Gastroesophageal sphincter (tissue), 3 donors: ENCODE measurements around the gene GRID2.

Experiments
- CTCF ChIP-seq, 4 experiments: fragments of 200-600 bp in 2 of 4; fragments of 450-650 bp in 2 of 4; sonication (generic) in 1 of 4; IDR thresholded peaks; one replicate each; pipeline ENCODE4 v1.5.1; 2017 to 2019; ENCODE audit warnings: antibody characterized with exemption in 4 of 4, mild to moderate bottlenecking in 2 of 4, moderate library complexity in 2 of 4
- EP300 ChIP-seq: sonication (generic); formaldehyde crosslinking; IDR thresholded peaks from one replicate; pipeline ENCODE4 v1.6.1; 2017; ENCODE audit warnings: antibody characterized with exemption, mild to moderate bottlenecking
- POLR2AphosphoS5 ChIP-seq: sonication (generic); formaldehyde crosslinking; IDR thresholded peaks from one replicate; pipeline ENCODE4 v1.6.1; 2017; ENCODE audit warnings: antibody characterized with exemption

- TF ChIP-seq CTCF (IDR thresholded peaks at IDR 0.05) (no peak), EP300 (no peak), POLR2AphosphoS5 (no peak)
Measured at GRCh38 chr4:93186846-93187245, 883.1 kb downstream of the GRID2 start.
